GM18907 (cell line): ENCODE results near the gene VGF.

Experiments
- ATAC-seq: cut with Tn5 transposase; IDR thresholded peaks from one replicate; pipeline ENCODE4 v1.9.1; 2021; ENCODE audit warnings: mild to moderate bottlenecking, moderate library complexity; ENCODE audit not compliant: unreplicated experiment

Gene VGF

GRCh38 chr7:101166909-101167644, 1.7 kb upstream of the VGF start:
- ATAC-seq = no peak

GRCh38 chr7:101166648-101166908, 1.2 kb upstream of the VGF start:
- ATAC-seq = no peak

- ATAC-seq = no peak
Observed at GRCh38 chr7:101165958-101166647, 734 bp upstream of the VGF start.

- no peak for ATAC-seq
Observed at GRCh38 chr7:101164071-101164840, 1.1 kb downstream of the VGF start.

- no peak for ATAC-seq
Observed at GRCh38 chr7:101163279-101164070, 1.9 kb downstream of the VGF start.

- ATAC-seq = no peak
Observed at GRCh38 chr7:101162551-101163278, 2.7 kb downstream of the VGF start.

- ATAC-seq = no peak
Observed at GRCh38 chr7:101161692-101162471, 3.5 kb downstream of the VGF start.

- ATAC-seq = no peak
Observed at GRCh38 chr7:101160910-101161309, 4.5 kb downstream of the VGF start.

GRCh38 chr7:101159696-101160674, 5.4 kb downstream of the VGF start:
- ATAC-seq = no peak

GRCh38 chr7:101156866-101157589, 8.3 kb downstream of the VGF start:
- ATAC-seq = no peak

- ATAC-seq = no peak
Observed at GRCh38 chr7:101156277-101156676, 9.1 kb downstream of the VGF start.

- no peak for ATAC-seq
Observed at GRCh38 chr7:101155303-101155702, 10.1 kb downstream of the VGF start.

- ATAC-seq = peak; percentile 22
Observed at GRCh38 chr7:101154693-101155102, 10.7 kb downstream of the VGF start.

- ATAC-seq = peak; percentile 80
Observed at GRCh38 chr7:101153969-101154692, 11.2 kb downstream of the VGF start, which contains the start of gene AP1S1. AP1S1 (plus strand) TSS chr7:101154476; CDS start chr7:101154515, 39 bp downstream.

GRCh38 chr7:101151908-101152651, 13.3 kb downstream of the VGF start:
- no peak for ATAC-seq

- ATAC-seq = no peak
Observed at GRCh38 chr7:101140746-101141382, 24.5 kb downstream of the VGF start.
